PC-3 (cell line): ENCODE data around the gene DGKI.

Experiments
- CTCF ChIP-seq: fragments of 300-600 bp; sonication (generic); conservative IDR thresholded peaks from 2 replicates; pipeline ENCODE4 v1.5.1; 2017; ENCODE audit warnings: antibody characterized with exemption, low read depth, mild to moderate bottlenecking, low read length
- EZH2phosphoT487 ChIP-seq: fragments of 300-600 bp; sonication (generic); IDR thresholded peaks from 2 replicates; pipeline ENCODE4 v1.6.1; 2018; ENCODE audit warnings: mild to moderate bottlenecking, antibody characterized with exemption, low read length, borderline replicate concordance

GRCh38 chr7:137626469-137627067 is 220.2 kb downstream of the DGKI start:
- TF ChIP-seq CTCF = peak; percentile 83
- no peak for TF ChIP-seq EZH2phosphoT487
